HG03565 (cell line): ENCODE measurements around the gene ADIG.

ENCODE experiments used
- ATAC-seq: cut with Tn5 transposase; IDR thresholded peaks from one replicate; pipeline ENCODE4 v1.9.1; 2021; ENCODE audit warnings: mild to moderate bottlenecking, moderate library complexity; ENCODE audit not compliant: unreplicated experiment

Gene ADIG

DNA sequence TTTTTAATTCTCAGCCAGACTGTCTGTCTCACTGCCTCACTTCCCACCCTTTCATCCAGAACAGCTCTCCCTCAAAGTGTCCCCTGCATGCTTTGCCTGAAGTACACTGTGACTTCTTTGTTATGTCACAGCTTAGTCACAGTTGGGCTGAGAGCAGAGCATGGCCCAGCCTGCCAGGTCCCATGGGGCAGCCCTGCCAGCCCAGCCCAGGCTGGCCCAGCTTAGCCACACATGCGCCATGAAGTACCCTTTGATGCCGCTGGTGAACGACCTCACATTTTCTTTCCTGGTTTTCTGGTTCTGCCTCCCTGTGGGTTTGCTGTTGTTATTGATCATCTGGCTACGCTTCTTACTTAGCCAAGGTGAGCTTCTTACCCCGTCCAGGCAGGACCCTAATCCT lies at the start of gene ADIG:
ADIG (plus strand) TSS at position 185 of the 400 bp plus-strand sequence; CDS start at position 239, 54 bp downstream.
- no peak for ATAC-seq

DNA sequence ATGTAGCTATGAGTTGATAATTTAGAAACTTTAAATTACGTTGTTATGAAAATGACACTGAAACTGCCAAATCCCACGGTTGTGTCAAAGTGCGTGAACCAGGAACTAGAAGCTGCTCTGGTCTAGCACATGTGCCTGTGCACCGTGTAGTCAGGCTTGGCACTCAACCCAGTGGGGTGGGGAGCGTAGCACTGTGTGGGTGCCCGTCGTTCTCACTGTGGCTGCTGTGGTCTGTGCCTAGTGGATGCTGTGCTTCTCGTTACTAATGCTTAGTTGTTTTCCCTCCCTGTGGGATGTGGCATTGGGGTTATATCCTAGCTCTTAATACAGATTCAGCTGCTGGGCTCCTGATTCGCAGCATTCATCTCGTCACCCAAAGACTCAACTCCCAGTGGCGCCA lies 46.2 kb upstream of the ADIG start:
- ATAC-seq, result no peak

DNA sequence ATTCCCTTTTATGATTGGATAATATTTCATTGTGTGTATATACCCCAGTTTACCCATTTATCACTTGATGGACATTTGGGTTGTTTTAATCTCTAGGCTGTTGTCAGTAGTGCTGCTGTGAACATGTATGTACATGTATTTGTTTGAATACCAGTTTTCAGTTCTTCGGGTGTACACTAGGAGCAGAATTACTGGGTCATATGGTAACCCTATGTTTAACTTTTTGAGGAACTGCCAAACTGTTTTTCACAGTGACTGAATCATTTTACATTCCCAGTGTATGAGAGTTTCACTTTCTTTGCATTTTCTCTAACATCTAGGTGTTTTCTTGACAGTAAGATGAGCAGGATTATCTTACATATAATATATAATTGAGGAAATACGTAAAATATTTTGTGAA lies 44.7 kb upstream of the ADIG start:
- no peak for ATAC-seq

- no peak for ATAC-seq
Observed at GRCh38 chr20:38537176-38537575, 43.8 kb upstream of the ADIG start.

DNA sequence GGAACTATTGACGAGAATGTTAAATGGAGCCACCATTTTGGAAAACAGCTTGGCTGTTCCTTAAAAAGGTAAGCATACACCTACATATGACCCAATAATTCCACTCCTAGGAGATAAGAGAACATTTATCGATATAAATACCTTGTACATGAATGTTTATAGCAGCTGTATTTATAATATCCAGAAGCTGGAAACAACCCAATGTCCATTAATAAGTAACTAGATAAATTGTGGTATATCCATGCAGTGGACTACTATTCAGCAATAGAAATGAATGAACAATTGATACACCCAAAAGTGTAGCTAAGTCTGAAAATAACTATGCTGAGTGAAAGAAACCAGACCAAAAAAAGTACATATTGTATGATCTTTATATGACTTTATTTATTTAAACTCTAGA lies 42.2 kb upstream of the ADIG start:
- ATAC-seq, result no peak

- ATAC-seq, result no peak
Observed at GRCh38 chr20:38543014-38543906, 37.7 kb upstream of the ADIG start.

DNA sequence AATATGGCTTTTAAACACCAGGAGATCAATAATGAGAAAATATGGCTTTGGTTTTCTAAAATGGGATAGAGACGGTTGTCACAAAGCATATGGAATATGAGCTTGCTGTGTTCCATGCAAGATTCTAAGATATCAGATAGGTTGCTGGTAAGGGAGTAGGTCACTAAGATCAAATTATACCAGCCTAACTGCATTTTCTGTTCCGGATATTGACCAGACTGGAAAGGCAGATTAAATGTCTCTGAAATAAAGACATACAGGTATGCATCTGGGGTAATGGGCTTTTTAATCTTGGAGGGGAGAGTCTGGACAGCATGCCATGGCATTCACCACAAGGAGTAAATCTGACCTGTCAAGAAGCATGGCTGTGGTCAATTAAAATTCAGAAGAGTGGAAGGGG lies 35.2 kb upstream of the ADIG start:
- no peak for ATAC-seq

- no peak for ATAC-seq
Observed at GRCh38 chr20:38547288-38548085, 33.5 kb upstream of the ADIG start.

- ATAC-seq, result no peak
Observed at GRCh38 chr20:38548356-38549083, 32.5 kb upstream of the ADIG start.

DNA sequence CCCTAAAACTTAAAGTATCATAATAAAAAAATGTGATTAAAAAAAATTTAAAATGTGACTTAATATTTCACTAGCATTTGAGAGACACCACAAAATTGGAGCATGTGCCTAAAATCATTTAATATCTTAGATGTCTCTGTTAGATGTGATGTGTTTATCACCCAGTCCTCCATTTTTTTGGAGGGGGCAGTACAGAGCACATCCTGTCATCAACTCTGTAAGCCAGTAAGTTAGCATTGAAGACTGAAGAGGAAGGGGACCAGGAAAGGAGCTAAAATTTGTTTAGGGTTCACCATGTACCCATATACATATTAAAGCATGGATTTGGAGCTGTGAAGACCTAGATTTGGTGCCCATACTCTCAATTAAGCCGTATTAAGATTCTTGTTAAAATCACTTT lies 30.7 kb upstream of the ADIG start:
- no peak for ATAC-seq

- ATAC-seq, result no peak
Observed at GRCh38 chr20:38551056-38551626, 29.9 kb upstream of the ADIG start.

GRCh38 chr20:38554986-38555385 lies 26.0 kb upstream of the ADIG start:
- ATAC-seq, result no peak

DNA sequence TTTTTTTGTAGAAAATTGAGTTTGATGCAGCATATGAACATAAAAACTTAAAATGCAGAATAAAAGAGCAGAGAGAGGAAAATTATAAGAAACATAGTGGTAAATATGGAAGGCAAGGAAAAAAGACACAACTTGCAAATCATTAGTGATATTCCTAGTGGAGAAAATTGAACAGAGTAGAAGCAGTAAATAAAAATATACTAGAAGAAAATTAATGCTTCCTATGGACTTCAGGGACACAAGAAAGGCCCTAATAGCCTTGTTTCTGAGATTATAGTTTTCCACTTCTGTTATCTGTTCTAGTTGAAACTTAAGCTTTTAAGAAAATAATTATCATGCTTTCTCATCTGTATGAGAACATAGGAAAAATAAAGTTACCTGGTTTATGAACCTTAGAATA lies 25.6 kb upstream of the ADIG start:
- ATAC-seq, result no peak

DNA sequence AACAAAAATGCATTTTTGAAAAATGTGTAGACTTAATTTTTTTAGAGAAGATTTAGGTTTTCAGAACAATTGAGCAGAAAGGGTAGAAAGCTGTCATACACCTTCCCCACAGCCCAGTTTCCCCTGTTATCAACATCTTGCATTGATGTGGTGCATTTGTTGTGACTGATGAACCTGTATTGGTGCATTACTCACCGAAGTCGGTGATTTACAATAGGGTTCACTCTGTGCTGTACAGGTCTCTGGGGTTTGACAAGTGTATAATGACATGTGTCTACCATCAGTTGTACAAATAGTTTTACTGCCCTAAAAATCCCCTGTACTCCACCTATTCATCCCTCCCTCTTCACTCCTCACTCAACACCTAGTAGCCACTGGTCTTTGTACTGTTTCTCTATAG lies 23.8 kb upstream of the ADIG start:
- ATAC-seq, result no peak

GRCh38 chr20:38558596-38559360 lies 22.2 kb upstream of the ADIG start:
- no peak for ATAC-seq

DNA sequence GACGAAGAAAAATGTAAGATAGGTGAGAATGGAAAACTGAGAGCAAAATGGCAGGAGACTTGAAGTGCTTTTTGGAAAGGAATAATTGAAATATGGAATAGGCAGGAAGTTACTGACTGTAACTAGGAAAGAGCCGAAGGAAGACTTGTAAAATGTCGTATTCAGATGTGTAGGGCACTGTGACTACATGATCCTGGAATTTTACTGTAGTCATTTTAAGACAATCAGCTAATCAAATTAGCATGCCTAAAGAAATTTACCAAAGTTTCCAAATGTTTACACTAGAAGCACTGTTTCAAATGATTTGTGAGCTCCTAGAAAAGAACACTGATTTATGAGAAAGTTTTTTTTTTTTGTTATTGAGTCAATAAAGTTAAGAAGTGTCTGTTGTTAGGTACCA lies 21.2 kb upstream of the ADIG start:
- ATAC-seq, result no peak

GRCh38 chr20:38563802-38564431 lies 17.1 kb upstream of the ADIG start:
- ATAC-seq, result no peak

DNA sequence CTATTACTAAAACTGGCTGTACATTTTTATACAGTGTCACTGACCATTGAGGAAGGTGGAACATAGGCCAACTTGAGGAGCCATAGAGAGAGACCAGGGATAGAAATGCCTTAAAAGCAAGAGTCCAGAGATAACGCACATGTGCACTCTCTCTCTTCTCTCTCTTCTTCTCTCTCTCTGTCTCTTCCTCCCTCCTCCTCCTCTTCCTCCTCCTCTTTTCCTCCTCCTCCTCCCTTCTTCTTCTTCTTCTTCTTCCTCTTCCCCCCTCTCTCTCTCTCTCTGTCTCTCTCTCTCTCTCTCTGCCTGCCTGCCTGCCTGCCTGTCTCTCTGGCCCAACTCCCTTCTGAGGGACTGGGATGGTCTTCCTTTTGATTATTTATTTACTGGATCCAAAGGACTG lies 16.3 kb upstream of the ADIG start:
- no peak for ATAC-seq

GRCh38 chr20:38566036-38566598 lies 14.9 kb upstream of the ADIG start:
- ATAC-seq, result no peak
